OCI-LY3 (cell line): ENCODE data around the gene PKD1L1.
"Not testable (repeated sequence)": the region's sequence is repeated elsewhere in the genome, so short reads cannot be mapped to it uniquely, and the experiment has no call there.

Experiments
- H2AFZ ChIP-seq: fragments of 200-600, 300-600 bp; shearing (Covaris generic); 2 replicates; pipeline ENCODE4 v1.6.0; 2014; ENCODE audit warnings: antibody characterized with exemption, low read depth, low read length
- H3K27ac ChIP-seq: fragments of 200-600, 300-600 bp; sonication (generic); 2 replicates; pipeline ENCODE4 v1.5.1; 2014; ENCODE audit warnings: mild to moderate bottlenecking, low read length, moderate library complexity, mixed read lengths
- H3K27me3 ChIP-seq: fragments of 200-600, 300-600 bp; sonication (generic); 2 replicates; pipeline ENCODE4 v1.6.1; 2014; ENCODE audit warnings: low read depth, low read length, mixed read lengths
- H3K36me3 ChIP-seq: fragments of 200-600, 300-600 bp; sonication (generic); replicated peaks from 2 replicates; pipeline ENCODE3; 2014; ENCODE audit warnings: low read depth, low read length, mixed read lengths
- H3K4me1 ChIP-seq: fragments of 300-600, 200-600 bp; sonication (generic); 2 replicates; pipeline ENCODE4 v1.6.1; 2014; ENCODE audit warnings: low read length, mixed read lengths
- H3K4me2 ChIP-seq: fragments of 200-600, 300-600 bp; sonication (generic); 2 replicates; pipeline ENCODE4 v1.6.1; 2014; ENCODE audit warnings: low read length, mixed read lengths
- H3K4me3 ChIP-seq: fragments of 300-600, 200-600 bp; sonication (generic); 2 replicates; pipeline ENCODE4 v1.5.1; 2014; ENCODE audit warnings: antibody characterized with exemption, mild to moderate bottlenecking, low read length, moderate library complexity
- H3K79me2 ChIP-seq: fragments of 300-600, 200-600 bp; shearing (Covaris generic); 2 replicates; pipeline ENCODE4 v1.6.1; 2014; ENCODE audit warnings: mild to moderate bottlenecking, low read length, mixed read lengths
- H3K9ac ChIP-seq: fragments of 300-600, 200-600 bp; shearing (Covaris generic); 2 replicates; pipeline ENCODE4 v1.6.0; 2014; ENCODE audit warnings: mild to moderate bottlenecking, low read length, moderate library complexity
- H3K9me3 ChIP-seq: fragments of 200-600, 300-600 bp; shearing (Covaris generic); 2 replicates; pipeline ENCODE4 v1.6.1; 2014; ENCODE audit warnings: low read length, mixed read lengths; ENCODE audit not compliant: insufficient read depth
- H4K20me1 ChIP-seq: fragments of 200-600, 300-600 bp; sonication (generic); 2 replicates; pipeline ENCODE4 v1.6.1; 2016; ENCODE audit warnings: low read length, mixed read lengths; ENCODE audit not compliant: insufficient read depth
- CTCF ChIP-seq: fragments of 200-600, 300-600 bp; sonication (generic); IDR thresholded peaks from 2 replicates; pipeline ENCODE4 v1.5.1; 2014; ENCODE audit warnings: antibody characterized with exemption, low read length, low read depth
- EZH2phosphoT487 ChIP-seq: fragments of 200-600 bp; shearing (Covaris generic); IDR thresholded peaks from 2 replicates; pipeline ENCODE4 v1.6.1; 2018; ENCODE audit warnings: antibody characterized with exemption, mixed run types, low read depth

PKD1L1 gene

GRCh38 chr7:47755248-47755647 lies 193.0 kb downstream of the PKD1L1 start:
- Histone ChIP-seq H3K36me3 (no peaks in the 10 kb centered on the region), H3K9ac (no peak overlapping the region), H3K4me2 (no peak overlapping the region), H3K9me3 (no peaks in the 10 kb centered on the region), H3K79me2 (no peaks in the 10 kb centered on the region), H3K4me3 (no peak overlapping the region), H3K27me3 (no peaks in the 10 kb centered on the region; the same call in 1 of the 2 replicates), H3K27ac (no peak overlapping the region), H3K4me1 (no peaks in the 10 kb centered on the region), H4K20me1 (no peaks in the 10 kb centered on the region), H2AFZ (no peak overlapping the region)
- TF ChIP-seq EZH2phosphoT487 (no peak), CTCF (no peak)

GRCh38 chr7:47751724-47752123 lies 196.5 kb downstream of the PKD1L1 start:
- H2AFZ ChIP-seq, H3K9ac ChIP-seq, H3K4me2 ChIP-seq, H3K27ac ChIP-seq, H3K79me2 ChIP-seq, H4K20me1 ChIP-seq, H3K9me3 ChIP-seq, H3K36me3 ChIP-seq, H3K4me1 ChIP-seq, H3K4me3 ChIP-seq: not testable (repeated sequence)
- H3K27me3 ChIP-seq, result peaks cover 19% of the 10 kb centered on the region; the same call in 1 of the 2 replicates

- Histone ChIP-seq H3K9ac (no peak overlapping the region), H3K4me2 (no peak overlapping the region), H3K4me1 (no peaks in the 10 kb centered on the region), H4K20me1 (no peaks in the 10 kb centered on the region), H3K4me3 (no peak overlapping the region), H3K27ac (no peak overlapping the region), H3K27me3 (peaks cover 25% of the 10 kb centered on the region; the same call in 1 of the 2 replicates), H3K79me2 (no peaks in the 10 kb centered on the region), H2AFZ (no peak overlapping the region), H3K9me3 (no peaks in the 10 kb centered on the region), H3K36me3 (no peaks in the 10 kb centered on the region)
- no peak for TF ChIP-seq CTCF
- no peak for TF ChIP-seq EZH2phosphoT487
Measured at GRCh38 chr7:47751043-47751442, 197.2 kb downstream of the PKD1L1 start.

GRCh38 chr7:47748041-47748440 lies 200.2 kb downstream of the PKD1L1 start:
- Histone ChIP-seq H3K9ac (no peak overlapping the region), H4K20me1 (no peaks in the 10 kb centered on the region), H3K79me2 (no peaks in the 10 kb centered on the region), H3K27me3 (peaks cover 32% of the 10 kb centered on the region; the same call in 1 of the 2 replicates), H3K27ac (no peak overlapping the region), H3K4me1 (no peaks in the 10 kb centered on the region), H3K4me3 (no peak overlapping the region), H3K4me2 (no peak overlapping the region), H3K9me3 (no peaks in the 10 kb centered on the region), H2AFZ (no peak overlapping the region), H3K36me3 (no peaks in the 10 kb centered on the region)
- TF ChIP-seq EZH2phosphoT487, result no peak
- no peak for TF ChIP-seq CTCF

GRCh38 chr7:47747160-47747559 lies 201.1 kb downstream of the PKD1L1 start:
- peaks cover 32% of the 10 kb centered on the region; the same call in 1 of the 2 replicates for H3K27me3 ChIP-seq
- no peak overlapping the region for H2AFZ ChIP-seq
- no peak overlapping the region for H3K4me3 ChIP-seq
- no peaks in the 10 kb centered on the region for H3K9me3 ChIP-seq
- no peaks in the 10 kb centered on the region for H4K20me1 ChIP-seq
- H3K9ac ChIP-seq, result no peak overlapping the region
- no peaks in the 10 kb centered on the region for H3K36me3 ChIP-seq
- H3K79me2 ChIP-seq, result no peaks in the 10 kb centered on the region
- H3K4me2 ChIP-seq, result no peak overlapping the region
- no peak overlapping the region for H3K27ac ChIP-seq
- no peak for TF ChIP-seq CTCF
- TF ChIP-seq EZH2phosphoT487, result no peak
- H3K4me1 ChIP-seq, result no peaks in the 10 kb centered on the region
